EH (cell line): Measurements from ENCODE around the gene COL4A6.
"Not testable (repeated sequence)": the region's sequence is repeated elsewhere in the genome, so short reads cannot be mapped to it uniquely, and the experiment has no call there.

Source experiments
- DNase-seq: peaks from one replicate; pipeline ENCODE4 v3.0.0-alpha.2; 2015; ENCODE audit warnings: low read depth

COL4A6 gene

GRCh38 chrX:108399418-108400165 lies 38.6 kb downstream of the COL4A6 start:
- DNase-seq, result peak; percentile 76

- peak; percentile 55 for DNase-seq
Measured at GRCh38 chrX:108397627-108398391, 40.4 kb downstream of the COL4A6 start.

GRCh38 chrX:108396986-108397385 lies 41.2 kb downstream of the COL4A6 start:
- DNase-seq, result no peak

- peak; percentile 22 for DNase-seq
Measured at GRCh38 chrX:108396188-108396891, 41.9 kb downstream of the COL4A6 start.

- DNase-seq, result not testable (repeated sequence)
Measured at GRCh38 chrX:108390976-108391717, 47.1 kb downstream of the COL4A6 start.

- no peak for DNase-seq
Measured at GRCh38 chrX:108384783-108385182, 53.4 kb downstream of the COL4A6 start.

- no peak for DNase-seq
Measured at GRCh38 chrX:108380222-108380621, 58.0 kb downstream of the COL4A6 start.

GRCh38 chrX:108376821-108377220 lies 61.4 kb downstream of the COL4A6 start:
- not testable (repeated sequence) for DNase-seq

GRCh38 chrX:108375591-108375990 lies 62.6 kb downstream of the COL4A6 start:
- DNase-seq, result not testable (repeated sequence)

GRCh38 chrX:108366644-108367406 lies 71.4 kb downstream of the COL4A6 start:
- DNase-seq, result no peak

- no peak for DNase-seq
Measured at GRCh38 chrX:108362026-108362425, 76.2 kb downstream of the COL4A6 start.

GRCh38 chrX:108361316-108361715 lies 76.9 kb downstream of the COL4A6 start:
- peak; percentile 15 for DNase-seq

- DNase-seq, result peak; percentile 35
Measured at GRCh38 chrX:108359806-108360602, 78.2 kb downstream of the COL4A6 start.

- DNase-seq, result no peak
Measured at GRCh38 chrX:108353452-108353851, 84.8 kb downstream of the COL4A6 start.

- no peak for DNase-seq
Measured at GRCh38 chrX:108349210-108349609, 89.0 kb downstream of the COL4A6 start.

- DNase-seq, result no peak
Measured at GRCh38 chrX:108348525-108348924, 89.7 kb downstream of the COL4A6 start.

GRCh38 chrX:108347800-108348199 lies 90.4 kb downstream of the COL4A6 start:
- no peak for DNase-seq

GRCh38 chrX:108344216-108344615 lies 94.0 kb downstream of the COL4A6 start:
- no peak for DNase-seq

- no peak for DNase-seq
Measured at GRCh38 chrX:108341947-108342346, 96.3 kb downstream of the COL4A6 start.

GRCh38 chrX:108332281-108332680 lies 105.9 kb downstream of the COL4A6 start:
- no peak for DNase-seq
